Measurements from ENCODE around the gene CRISP2. TPM values are rescaled to one million over a fixed set of nuclear protein-coding genes. Genes with fewer than 3 reads are reported as not detected.

Gene CRISP2
- total RNA-seq, 1 donor: not detected

- no peak for TF ChIP-seq CTCF (IDR thresholded peaks at IDR 0.05; ENCODE audit: insufficient read depth, low read depth, low read length)
- no peak overlapping the region for H3K4me3 ChIP-seq (ENCODE audit: low read depth, low read length)
- DNase-seq (ENCODE audit: low read depth): no peak
Measured at GRCh38 chr6:49662892-49663261, 50.5 kb downstream of the CRISP2 start.

- no peak overlapping the region for H3K4me3 ChIP-seq (ENCODE audit: low read depth, low read length)
- no peak for TF ChIP-seq CTCF (IDR thresholded peaks at IDR 0.05; ENCODE audit: insufficient read depth, low read depth, low read length)
- no peak for DNase-seq (ENCODE audit: low read depth)
Measured at GRCh38 chr6:49662231-49662891, 51.0 kb downstream of the CRISP2 start.

GRCh38 chr6:49653942-49654341, 59.4 kb downstream of the CRISP2 start:
- no peak for DNase-seq (ENCODE audit: low read depth)
- no peak for TF ChIP-seq CTCF (IDR thresholded peaks at IDR 0.05; ENCODE audit: insufficient read depth, low read depth, low read length)
- no peak overlapping the region for H3K4me3 ChIP-seq (ENCODE audit: low read depth, low read length)

- no peak overlapping the region for H3K4me3 ChIP-seq (ENCODE audit: low read depth, low read length)
- TF ChIP-seq CTCF (IDR thresholded peaks at IDR 0.05; ENCODE audit: insufficient read depth, low read depth, low read length): no peak
- DNase-seq (ENCODE audit: low read depth): no peak
Measured at GRCh38 chr6:49653438-49653837, 59.9 kb downstream of the CRISP2 start.

- no peak overlapping the region for H3K4me3 ChIP-seq (ENCODE audit: low read depth, low read length)
- no peak for DNase-seq (ENCODE audit: low read depth)
- no peak for TF ChIP-seq CTCF (IDR thresholded peaks at IDR 0.05; ENCODE audit: insufficient read depth, low read depth, low read length)
Measured at GRCh38 chr6:49651239-49651638, 62.1 kb downstream of the CRISP2 start.

- no peak for DNase-seq (ENCODE audit: low read depth)
- TF ChIP-seq CTCF (IDR thresholded peaks at IDR 0.05; ENCODE audit: insufficient read depth, low read depth, low read length): no peak
- H3K4me3 ChIP-seq (ENCODE audit: low read depth, low read length): no peak overlapping the region
Measured at GRCh38 chr6:49649988-49650387, 63.4 kb downstream of the CRISP2 start.

- H3K4me3 ChIP-seq (ENCODE audit: low read depth, low read length): no peak overlapping the region
- TF ChIP-seq CTCF (IDR thresholded peaks at IDR 0.05; ENCODE audit: insufficient read depth, low read depth, low read length): no peak
- DNase-seq (ENCODE audit: low read depth): no peak
Measured at GRCh38 chr6:49648036-49648435, 65.3 kb downstream of the CRISP2 start.

Data from fibroblast of villous mesenchyme (primary cell).